ENCODE data around the gene ACTN1. TPM values are rescaled to one million over a fixed set of nuclear protein-coding genes. Genes with fewer than 3 reads are reported as not detected.
A peak's percentile ranks its signal among the peaks of the same experiment; 100 is the strongest.

Gene ACTN1
- polyA plus RNA-seq, 1 experiment, result 1,184 TPM

DNA sequence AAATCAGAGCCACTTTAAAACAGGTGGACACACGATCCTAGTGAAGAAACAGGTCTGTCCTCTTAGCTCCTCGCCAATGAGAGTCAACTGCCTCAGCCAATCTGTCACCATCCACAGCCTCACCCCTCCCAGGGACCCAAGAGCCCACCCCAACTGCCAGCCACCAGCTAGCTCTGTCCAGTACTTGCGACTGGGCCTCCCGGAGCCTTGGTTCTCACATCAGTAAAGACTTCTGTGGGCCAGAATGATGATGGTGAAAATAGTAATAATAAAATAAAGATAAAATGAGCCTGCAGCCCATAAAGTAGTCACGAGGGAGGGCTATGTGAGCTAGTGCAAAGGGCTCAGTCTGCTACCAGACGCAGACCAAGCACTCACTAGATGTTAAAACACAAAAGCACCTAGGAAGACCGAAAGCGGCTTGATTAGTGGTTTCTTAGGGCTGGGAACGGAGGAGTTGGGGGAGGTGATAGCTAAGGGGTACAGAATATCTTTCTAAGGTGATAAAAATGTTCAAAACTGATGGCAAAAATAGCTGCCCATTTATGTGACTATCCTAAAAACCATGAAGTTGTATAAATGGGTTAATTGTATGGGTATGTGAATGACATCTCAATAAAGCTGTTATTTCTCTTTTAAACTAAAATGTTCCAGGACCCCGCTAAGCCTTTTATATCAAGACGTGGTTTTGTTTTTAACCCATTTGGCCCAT lies 39.8 kb downstream of the ACTN1 start:
- TF ChIP-seq CTCF (IDR thresholded peaks at IDR 0.05; ENCODE audit: insufficient read depth, low read depth, low read length), result no peak
- Histone ChIP-seq H3K36me3 (ENCODE audit: control insufficient read depth, insufficient read depth, low read length) (peaks cover 1% of the 10 kb centered on the region; the same call in 1 of the 2 replicates), H3K27me3 (ENCODE audit: control insufficient read depth, insufficient read depth, low read length) (no peaks in the 10 kb centered on the region), H3K4me3 (ENCODE audit: low read depth, low read length) (no peak overlapping the region)
- DNase-seq (ENCODE audit: low read depth), result no peak
- CTCF ChIA-PET, result interaction anchor here (0.6 to 5.0 kb wide), 13 partner anchors 8 to 231 kb away, joined by 3 to 35 read pairs (median 5); no protein-coding TSS in a partner anchor
- POLR2A ChIA-PET, result interaction anchor here (2.2 kb wide), 1 partner anchor 40 kb away, joined by 7 read pairs; the partner anchor contains the start of gene ACTN1

GRCh38 chr14:68938271-68939150 lies 40.6 kb downstream of the ACTN1 start:
- no peaks in the 10 kb centered on the region for H3K27me3 ChIP-seq (ENCODE audit: control insufficient read depth, insufficient read depth, low read length)
- ChIA-PET POLR2A (interaction anchor here (2.2 kb wide), 1 partner anchor 41 kb away, joined by 7 read pairs; the partner anchor contains the start of gene ACTN1), CTCF (interaction anchor here (0.9 to 5.0 kb wide), 6 partner anchors 10 to 164 kb away, joined by 3 to 35 read pairs (median 4); no protein-coding TSS in a partner anchor)
- peaks cover 1% of the 10 kb centered on the region for H3K36me3 ChIP-seq (ENCODE audit: control insufficient read depth, insufficient read depth, low read length)
- DNase-seq (ENCODE audit: low read depth), result no peak
- no peak for TF ChIP-seq CTCF (IDR thresholded peaks at IDR 0.05; ENCODE audit: insufficient read depth, low read depth, low read length)
- H3K4me3 ChIP-seq (ENCODE audit: low read depth, low read length), result no peak overlapping the region

DNA sequence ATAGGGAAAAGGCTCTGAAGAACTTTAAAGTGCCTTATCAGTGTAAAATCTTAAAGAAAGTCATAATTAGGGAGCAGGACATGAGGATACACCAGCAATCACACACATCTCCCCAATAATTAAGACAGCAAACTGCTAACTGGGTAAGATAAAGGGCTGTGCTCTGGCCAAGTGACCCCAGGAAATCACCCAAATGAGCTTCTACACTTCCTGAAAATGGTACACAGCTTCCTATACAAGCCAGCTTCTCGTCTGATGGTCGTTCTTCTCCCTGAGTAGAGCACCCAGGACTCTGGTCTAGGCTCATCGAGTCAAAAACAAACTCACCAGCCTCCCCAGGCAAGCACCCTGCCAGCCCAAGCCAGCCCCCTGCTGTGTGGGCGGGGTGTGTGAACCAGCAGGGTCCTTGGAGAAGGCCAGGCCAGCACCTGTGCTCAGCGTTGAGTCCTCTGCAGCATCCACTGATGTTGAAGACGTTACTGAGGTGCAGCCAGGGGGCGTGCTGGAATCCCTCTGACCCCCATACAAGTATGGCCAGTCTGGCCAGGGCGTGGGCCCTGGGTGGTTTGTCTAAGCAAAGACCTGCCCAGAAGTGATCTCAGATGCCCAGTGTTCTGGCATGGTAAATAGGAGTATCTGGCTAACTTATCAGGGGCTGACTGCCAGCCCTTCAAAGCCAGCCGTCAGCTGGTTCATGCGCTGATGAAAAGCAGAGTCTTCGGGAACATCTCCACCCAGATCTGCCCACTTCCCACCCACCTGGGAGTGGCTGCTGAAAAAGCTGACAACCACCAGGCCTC lies 41.4 kb downstream of the ACTN1 start:
- peak; percentile 35; the same call in 1 of the 2 replicates for TF ChIP-seq CTCF (IDR thresholded peaks at IDR 0.05; ENCODE audit: insufficient read depth, low read depth, low read length)
- POLR2A ChIA-PET, result no interaction called here
- DNase-seq (ENCODE audit: low read depth), result no peak
- CTCF ChIA-PET, result interaction anchor here (1.5 to 5.0 kb wide), 2 partner anchors 10 to 26 kb away, joined by 3 to 35 read pairs; no protein-coding TSS in a partner anchor
- Histone ChIP-seq H3K36me3 (ENCODE audit: control insufficient read depth, insufficient read depth, low read length) (peaks cover 1% of the 10 kb centered on the region), H3K4me3 (ENCODE audit: low read depth, low read length) (no peak overlapping the region), H3K27me3 (ENCODE audit: control insufficient read depth, insufficient read depth, low read length) (no peaks in the 10 kb centered on the region)

DNA sequence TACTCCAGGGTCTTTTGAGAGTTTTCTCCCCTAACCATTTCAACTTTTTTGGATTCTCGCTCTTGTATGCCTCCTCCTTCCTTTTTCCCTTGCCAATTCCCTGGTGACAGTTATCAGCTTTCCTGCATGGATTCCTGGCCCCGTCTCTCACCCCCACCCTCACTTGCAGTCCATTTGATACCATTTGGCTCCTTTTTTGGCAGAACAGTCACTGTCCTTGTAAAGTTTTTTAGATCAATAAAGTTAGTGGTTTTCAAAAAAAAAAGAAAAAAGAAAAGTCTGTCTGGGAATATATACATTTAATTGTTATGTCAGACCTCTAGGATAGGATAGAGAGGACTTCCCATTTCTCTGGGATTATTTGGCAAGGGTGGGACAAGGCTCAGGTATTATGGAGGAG lies 42.1 kb downstream of the ACTN1 start:
- Histone ChIP-seq H3K36me3 (ENCODE audit: control insufficient read depth, insufficient read depth, low read length) (peaks cover 3% of the 10 kb centered on the region), H3K27me3 (ENCODE audit: control insufficient read depth, insufficient read depth, low read length) (no peaks in the 10 kb centered on the region), H3K4me3 (ENCODE audit: low read depth, low read length) (no peak overlapping the region)
- ChIA-PET POLR2A (no interaction called here), CTCF (interaction anchor here (1.1 to 1.5 kb wide), 2 partner anchors 9 to 145 kb away, joined by 3 read pairs; no protein-coding TSS in a partner anchor)
- no peak for TF ChIP-seq CTCF (IDR thresholded peaks at IDR 0.05; ENCODE audit: insufficient read depth, low read depth, low read length)
- no peak for DNase-seq (ENCODE audit: low read depth)

All from BJ (cell line).